T1000 (cell line): ENCODE data around the gene FGGY.
"Not testable (repeated sequence)": the region's sequence is repeated elsewhere in the genome, so short reads cannot be mapped to it uniquely, and the experiment has no call there.

Experiments used
- DNase-seq: peaks from one replicate; lab custom pipeline; 2025; ENCODE audit warnings: mixed read lengths; lab: John Stamatoyannopoulos, UW

The FGGY gene

DNA sequence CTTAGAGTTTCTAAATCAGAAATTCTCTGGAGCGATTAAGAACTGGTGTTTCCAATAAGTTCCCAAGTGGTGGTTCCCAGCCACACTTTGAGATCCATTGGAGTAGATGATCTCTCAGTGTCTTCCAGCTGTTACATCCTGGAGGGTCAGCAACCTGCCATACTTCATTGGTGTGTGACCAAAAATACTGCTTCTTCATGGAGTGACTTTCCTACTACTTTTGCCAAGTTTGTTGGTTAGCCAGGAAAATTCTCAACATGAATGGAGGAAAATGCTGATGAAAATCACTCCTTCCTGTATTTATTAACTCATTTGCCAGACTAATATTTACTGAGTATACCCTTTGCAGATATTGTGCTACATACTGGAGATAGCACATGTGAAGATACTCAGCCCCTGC lies 186.1 kb downstream of the FGGY start:
- no peak for DNase-seq

DNA sequence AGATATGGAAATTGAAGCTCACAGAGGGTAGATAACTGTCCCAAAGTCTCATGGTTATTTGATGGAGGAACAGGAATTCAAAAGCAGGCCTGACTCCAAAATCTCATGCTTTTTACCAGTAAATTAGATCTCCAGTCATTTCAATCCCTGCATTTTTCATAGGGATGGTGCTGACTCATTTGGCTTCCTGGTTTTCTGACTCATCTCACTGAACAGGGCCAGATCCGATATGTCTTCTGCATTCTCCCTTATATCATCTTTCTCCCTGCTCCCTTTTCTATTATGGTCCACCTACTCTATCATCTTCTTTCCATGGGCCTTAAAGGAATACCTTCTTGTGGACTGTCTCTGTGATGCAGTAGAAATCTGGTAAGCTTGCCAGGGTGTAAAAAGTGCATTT lies 187.2 kb downstream of the FGGY start:
- DNase-seq, result peak; percentile 35

DNA sequence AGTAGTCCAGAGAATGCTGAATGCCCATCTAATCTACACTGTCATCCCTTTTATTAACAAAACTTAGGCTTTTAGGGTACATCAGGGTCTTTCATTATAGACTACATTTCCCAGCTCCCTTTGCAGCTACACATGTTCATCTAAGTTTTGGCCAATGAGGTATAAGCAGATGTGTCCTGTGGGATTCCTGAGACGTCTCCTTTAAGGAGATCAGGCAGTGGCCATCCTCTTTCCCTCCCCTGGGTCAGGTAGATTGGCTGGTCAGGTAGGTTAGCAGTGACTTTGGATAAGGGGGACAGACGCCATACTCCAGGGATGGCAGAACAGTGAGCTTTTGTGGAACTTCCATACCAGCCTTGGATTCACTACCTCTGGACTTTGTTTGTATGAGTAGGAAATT lies 188.3 kb downstream of the FGGY start:
- DNase-seq, result no peak

DNA sequence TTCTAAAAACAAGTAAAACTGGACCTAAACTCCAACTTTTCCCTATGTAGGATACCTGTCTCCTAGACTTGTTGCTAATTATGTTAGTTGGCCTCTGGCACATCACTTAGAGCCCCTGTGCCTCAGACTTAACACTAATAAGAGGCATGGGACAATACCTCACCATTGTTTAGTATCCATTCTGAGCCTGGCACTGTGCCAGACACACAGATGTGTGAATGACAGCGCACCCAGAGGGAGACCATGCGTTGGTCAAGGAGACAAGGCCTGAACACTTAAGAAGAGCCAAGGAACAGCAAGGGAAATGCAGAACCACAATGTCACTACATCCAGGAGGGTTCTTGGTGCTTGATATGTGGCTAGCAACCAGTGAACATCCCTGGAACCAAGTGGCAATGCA lies 189.1 kb downstream of the FGGY start:
- no peak for DNase-seq

DNA sequence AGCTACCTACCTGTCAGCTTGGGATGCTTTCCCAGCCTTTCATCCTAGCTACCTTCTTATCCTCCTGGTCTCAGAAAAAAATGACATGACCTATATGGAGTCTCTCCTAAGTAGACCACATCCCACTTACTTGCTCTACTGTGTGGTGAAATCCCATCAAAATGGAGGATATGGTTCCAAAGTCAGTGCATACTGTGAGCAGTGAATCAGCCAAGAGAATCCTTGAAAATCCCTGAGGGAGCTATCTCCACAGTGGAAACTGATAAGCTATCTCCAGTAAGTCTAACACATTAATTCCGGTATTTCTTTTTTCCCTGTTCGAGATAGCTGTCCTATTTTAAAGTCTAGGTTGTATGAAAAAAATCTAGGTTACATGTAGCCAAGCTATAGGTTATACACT lies 189.7 kb downstream of the FGGY start:
- no peak for DNase-seq

DNA sequence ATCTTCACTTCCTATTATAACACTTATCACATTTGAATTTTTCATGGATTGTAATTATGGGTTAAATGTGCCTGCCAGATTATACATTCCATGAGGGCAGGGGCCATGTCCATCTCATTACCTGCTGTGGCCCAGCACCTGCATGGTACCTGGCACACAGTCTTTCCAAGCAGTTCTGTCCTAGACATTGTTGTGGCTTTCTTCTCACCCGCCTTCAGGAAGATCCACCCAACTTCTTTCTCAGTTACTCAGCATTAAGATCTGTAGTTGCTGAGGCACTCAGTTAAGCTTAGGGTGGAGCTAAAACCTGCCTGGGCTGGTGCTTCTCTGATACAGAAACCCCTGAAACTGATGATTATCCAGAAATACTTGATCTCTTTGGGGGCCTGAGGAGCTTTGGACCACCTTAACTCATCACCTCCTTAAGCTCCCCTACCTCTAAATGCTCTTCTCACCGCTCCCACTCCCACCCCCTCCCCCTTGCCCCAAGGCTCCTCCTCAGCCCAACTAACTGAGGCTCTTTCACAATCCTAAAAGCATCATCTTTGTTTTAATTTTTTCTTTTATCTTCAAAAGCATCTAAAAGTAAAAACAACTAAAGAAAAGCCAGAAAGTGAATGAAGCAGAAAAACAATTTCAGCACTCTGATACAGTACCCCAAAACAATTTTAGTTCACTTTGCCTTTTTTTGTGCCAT lies 190.6 kb downstream of the FGGY start:
- no peak for DNase-seq

DNA sequence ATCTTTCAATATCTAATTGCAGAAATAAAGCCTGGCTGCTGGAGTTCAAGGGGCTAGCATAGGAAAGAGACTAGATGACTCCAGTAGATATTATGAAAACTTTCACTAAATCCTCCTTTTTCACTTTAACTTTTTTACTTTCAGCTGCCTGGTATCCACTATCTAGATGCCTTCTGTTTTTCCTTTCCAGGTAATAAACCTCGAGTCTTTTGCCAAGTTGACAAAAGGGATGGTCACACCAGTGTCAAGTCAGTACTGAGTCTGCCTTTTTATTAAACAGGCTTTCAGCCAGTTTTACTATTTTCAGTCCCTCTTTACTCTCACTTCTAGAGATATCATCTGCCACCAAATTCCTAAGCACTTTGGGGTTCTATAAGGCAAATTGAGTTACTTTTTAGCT lies 195.6 kb downstream of the FGGY start:
- DNase-seq, result no peak

DNA sequence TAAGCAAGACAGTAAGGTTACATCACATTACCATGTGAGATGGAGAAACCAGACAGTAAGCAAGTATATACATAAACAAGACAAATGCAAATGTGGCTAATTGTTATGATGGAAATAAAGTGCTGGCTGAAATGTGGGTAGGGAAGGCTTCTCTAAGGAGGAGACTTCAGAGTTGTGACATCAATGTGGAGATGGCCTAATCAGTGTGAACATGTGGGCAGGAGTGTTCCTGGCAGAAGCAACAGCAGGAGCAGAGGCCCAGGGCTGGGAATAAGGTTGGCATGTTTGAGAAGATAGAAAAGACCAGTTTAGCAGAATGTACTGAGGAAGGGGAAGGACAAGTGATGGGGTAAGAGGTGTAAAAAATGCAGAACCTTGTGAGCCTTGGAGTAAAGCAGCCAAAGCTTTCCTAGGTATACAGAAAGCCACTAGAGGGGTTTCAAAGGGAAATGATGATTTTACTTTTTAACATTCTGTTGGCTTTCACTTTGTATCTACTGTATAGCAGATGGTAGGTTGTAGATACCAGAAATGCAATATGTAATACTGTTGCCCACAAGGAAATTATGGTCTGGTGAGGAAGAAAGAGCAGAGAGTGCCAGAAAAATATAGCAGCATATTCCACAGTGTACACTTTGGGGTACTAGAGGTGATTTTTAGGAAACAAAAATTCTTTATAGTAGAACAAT lies 197.4 kb downstream of the FGGY start:
- no peak for DNase-seq

DNA sequence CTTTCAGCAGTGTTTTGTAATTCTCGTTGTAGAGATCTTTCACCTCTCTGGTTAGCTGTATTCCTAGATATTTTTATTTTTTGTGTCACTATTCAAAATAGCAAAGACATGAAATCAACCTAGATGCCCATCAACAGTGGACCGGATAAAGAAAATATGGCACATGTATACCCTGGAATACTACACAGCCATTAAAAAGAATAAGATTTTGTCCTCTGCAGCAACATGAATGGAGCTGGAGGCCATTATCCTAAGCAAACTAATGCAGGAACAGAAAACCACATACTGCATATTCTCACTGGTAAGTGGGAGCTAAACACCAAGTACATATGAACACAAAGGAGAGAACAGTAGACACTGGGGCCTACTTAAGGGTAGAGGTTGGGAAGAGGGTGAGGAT lies 199.3 kb downstream of the FGGY start:
- not testable (repeated sequence) for DNase-seq

DNA sequence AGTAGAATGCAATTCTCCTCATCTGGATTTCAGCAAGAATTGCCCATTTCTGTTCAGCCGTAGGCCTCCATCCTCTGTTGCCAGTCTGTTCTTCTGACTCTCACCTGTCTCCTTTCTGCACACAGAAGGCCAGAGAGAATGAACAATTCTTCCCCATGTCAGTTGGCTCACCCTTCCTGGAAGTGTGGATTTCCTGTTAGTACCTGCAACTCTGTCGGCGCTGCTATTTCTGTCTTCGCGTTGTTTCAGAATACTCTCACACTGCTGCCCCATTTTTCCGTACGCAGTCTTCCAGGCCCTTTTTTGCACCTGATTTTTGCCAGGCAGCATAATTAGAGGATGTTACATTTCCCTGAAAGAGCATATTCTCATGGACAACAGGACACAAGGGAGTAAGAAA lies 200.7 kb downstream of the FGGY start:
- no peak for DNase-seq

DNA sequence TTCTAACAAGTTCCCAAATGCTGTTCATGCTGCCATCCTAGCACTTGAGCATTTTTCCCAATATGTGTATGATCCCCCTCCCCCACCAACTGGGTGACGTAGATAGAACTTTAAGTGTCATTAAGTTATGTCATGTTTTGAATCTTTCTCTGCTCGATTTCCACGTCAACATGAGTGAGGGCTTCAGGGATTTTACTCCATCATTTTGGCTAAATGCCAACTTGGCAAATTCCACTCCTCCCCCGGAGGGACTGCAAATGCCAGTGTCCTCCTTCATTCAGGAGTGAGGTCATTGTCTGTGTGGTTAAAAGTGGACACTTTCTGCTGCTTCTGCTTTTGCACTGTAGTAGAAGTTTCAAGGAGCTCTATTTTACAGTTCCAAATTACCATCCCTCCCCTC lies 201.7 kb downstream of the FGGY start:
- peak; percentile 9 for DNase-seq

DNA sequence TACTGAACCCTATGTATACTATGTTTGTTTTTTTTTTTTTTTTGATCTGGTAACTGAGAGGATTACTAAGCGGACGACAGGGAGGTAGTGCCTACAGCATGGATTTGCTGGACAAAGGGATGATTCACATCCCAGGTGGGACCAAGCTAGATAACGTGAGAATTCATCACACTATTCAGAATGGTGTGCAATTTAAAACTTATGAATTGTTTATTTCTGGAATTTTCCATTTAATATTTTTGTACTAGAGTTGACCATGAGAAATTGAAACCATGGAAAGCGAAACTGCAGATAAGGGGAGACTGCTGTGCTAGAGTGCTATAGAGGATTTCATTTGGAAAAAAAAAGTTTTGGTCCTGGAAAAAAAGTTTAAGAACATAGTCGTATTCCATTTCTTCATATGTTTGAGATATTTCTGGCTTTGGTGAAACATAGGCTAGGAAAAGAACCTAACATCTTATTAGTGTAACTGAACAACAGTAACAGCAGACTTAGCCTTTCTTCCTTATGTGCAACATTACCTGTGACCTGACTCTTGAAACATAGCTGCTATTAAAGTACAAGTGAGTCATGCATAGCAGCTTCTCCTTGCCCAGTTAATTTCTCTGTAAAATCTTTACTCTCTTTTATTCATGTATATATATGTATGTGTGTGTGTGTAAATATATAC lies 202.5 kb downstream of the FGGY start:
- no peak for DNase-seq

DNA sequence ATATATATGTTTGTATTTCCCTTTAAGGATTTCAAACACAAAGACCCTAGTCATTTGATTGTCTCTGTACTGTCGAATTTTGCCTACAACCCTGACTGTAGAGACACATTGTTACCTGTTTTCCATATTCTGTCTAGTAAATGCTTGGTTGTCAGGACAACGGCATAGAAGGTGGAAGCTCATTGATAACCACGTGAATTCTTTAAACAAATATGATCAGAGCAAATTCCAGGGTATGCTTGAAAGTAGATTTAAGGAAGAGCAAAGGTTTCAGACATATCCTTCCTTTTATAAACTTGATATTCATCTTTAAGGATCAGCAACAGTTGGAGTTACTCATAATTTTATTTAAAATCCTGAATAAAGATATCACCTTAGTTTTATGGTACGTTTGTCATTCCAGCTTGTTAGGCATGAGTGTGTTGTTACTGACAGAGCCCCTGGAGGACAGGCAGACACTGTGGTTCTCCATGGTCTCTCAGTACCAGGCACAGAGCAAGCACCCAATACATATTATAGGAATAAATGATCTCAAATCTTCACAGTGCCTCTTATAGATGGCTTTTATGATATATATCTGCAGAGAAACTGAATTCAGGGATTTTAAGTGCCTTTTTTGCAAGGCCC lies 203.2 kb downstream of the FGGY start:
- DNase-seq, result no peak

DNA sequence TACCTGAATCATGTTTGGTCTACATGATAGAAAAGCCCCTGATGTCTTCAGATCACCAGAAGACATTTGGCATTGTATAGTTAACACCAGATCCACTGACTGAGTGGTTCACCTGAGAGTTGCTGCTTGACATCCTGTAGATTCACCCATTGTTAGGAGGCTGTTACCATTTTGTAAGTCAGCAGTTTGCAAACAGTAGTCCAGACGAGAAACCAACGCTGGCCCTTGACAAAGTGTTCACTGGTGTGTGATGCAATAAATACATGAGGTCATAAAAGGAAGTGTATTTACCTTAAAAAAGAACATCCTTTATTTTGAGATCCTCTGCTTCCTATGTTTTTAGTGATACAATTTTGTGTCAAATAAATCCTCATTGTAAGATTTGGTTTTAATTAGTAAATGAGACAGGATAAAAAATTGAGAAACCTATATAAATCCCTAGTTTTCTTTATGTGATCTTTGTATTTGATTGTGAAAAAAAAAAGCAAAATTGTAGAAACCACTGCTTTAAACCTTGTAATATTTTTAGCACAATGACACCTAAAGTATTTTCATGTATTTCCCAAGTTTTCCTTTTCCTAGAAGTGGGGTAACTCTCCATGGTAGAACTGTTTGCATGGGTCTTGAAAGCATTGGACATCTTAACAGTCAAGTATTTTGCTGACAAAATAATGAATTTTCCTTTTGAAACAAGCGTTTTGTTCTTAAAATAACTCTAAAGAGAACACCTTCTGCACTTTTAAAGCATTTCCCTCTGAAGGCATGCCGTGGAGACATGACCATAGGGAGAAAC lies 204.3 kb downstream of the FGGY start:
- DNase-seq, result no peak

DNA sequence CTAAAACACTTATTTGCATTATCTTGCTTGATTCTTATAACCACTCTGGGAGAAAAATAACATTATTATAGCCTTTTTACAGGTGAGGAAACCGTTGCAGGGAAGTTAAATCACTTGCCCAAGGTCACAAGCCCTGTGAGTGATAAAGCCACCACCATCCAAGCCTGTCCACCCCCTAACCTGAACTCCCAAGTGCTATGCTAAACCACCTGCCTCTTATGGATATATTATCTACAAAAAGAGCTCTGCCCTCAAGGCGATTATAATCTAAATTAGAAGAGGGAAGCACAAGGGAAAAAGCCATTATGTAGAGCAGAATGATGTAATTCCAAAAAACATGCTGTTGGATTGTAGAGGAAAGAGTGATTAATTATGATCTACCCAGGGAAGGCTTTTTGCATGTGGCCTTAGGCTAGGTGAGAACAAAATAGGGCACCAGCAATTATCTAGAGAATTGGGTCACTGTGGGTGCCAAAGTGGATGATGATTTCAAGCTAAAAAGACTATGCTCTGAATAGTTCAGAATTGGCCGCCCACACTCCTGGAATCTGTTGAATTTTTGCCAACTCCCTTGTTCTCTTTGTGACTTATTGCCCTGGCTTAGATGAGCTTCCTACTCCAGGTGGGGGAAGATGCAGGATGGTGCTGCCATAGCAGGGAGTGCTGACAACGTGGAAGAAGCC lies 205.3 kb downstream of the FGGY start:
- DNase-seq, result no peak

DNA sequence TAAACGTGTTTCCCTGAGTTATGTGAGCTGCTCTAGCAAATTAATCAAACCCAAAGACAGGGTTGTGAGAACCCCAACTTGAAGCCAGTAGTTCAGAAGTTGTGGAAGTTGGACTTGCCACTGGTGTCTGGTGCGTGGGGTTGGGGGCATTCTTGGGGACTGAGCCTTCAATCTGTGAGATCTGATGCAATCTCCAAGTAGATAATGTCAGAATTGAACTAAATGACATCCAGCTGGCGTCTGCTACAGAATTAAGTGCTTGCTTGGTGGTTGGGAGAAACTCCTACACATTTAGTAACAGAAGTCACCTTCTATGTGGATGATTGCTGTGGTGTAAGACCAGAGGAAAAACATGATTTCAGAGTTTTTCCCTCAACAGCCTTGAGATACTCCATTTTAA lies 207.4 kb downstream of the FGGY start:
- no peak for DNase-seq

DNA sequence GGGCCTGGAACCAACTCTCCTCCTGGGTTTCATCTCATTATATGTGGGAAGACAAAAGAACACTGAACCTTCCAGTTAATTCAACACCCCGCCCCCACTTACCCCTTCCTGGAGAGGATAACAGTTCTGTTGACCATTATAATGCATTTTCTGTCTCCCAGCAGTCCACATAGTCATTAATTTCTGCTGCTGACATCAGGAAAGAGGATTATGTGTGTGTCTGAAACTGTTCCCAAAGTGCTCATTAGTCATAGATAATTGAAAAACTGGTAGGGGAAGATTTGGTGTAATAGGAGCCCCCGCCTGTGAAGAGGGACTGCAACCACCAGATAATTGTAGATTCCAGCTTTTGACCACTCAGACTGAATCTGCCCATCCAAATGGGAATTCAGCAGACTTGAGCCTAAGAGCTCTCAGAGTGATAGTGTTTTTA lies 208.7 kb downstream of the FGGY start:
- no peak for DNase-seq

DNA sequence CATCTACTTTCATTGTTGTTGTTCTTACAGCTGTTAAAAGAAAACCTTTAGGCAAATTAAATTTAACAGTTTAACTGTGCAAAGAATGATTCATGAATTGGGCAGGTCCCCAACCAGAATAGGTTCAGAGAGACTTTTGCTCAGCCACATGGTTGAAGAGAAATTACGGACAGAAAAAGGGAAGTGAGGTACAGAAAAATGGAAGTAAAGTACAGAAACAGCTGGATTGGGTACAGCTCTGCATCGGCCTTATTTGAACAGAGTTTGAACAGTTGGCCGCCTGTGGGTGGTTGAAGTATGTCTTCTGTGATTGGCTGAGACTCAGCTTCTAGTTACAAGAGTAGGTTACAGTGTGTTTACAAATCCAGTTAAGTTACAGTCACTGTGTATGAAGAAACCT lies 210.1 kb downstream of the FGGY start:
- DNase-seq, result no peak

DNA sequence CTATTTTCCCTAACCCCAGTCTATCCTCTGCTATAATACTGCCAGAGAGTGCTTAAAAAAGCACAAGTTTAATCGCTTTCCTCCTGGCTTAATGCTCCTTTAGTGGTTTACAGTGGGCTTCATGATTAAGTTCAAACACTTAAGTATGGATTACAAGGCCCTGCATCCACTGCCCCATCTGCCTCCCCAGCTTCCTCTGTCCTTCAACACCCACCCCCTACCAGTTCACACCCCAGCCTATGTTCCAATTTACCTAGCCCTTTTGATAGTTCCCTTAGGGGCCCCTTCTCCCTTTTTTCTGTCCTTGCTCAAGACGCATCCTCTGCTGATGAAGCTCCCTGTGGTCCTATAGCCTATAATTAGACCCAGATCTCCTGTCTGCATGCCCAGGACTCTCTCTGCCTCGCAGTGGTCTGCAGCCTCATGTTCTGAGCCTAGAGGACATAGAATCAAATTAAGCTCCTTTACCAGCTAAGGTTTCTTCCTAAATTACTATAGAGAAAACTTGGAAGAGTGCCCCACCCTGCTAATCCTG lies 212.5 kb downstream of the FGGY start:
- DNase-seq, result no peak

DNA sequence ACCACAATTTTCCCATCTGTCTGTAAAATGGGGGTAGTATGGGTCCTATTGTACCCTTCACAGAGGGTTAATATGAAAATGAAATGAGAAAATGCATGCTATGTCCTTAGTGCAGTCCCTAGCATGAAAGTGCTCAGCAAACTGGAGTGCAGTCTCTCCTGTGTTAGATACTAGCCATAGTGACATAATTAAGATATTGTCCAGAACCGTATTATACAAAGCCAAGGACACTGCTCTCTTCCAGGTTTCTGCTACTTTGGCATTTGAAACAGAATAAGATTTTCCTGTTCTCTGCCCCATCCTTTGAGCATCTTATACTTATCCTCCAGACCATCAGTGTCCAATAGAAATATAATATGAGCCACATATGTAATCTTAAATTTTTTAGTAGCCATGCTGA lies 213.4 kb downstream of the FGGY start:
- DNase-seq, result no peak
